OCI-M1 (cell line): ENCODE data around the gene CA10.

Experiments
- DNase-seq: peaks from one replicate; lab custom pipeline; 2025; lab: John Stamatoyannopoulos, UW

Gene CA10

DNA sequence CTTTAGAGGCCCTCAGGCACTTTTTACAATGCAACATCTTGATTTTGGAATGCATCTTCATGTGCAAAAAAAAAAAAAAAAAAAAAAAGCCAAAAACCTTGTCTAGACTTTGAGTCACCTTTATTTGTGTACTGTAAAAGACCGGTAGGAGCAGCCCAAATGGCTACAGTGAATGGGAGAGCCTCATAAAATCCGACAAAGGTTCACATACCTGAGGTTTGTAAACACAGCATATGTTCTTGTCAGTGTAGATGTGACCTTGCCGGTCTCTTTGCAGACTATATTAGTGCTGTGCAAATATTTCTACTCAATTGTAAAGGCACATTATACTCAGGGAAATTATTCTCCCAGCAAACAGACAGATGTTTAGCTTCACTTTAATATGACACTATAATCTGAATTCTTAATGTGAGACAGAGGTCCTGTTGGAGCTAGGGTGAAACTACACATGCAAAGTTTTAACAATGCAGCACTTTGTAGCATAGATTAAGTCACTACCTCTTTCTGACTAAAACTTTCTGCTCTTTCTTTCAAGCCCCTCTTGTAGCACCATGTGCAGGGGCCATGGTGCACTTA lies 211.3 kb downstream of the CA10 start:
- no peak for DNase-seq

DNA sequence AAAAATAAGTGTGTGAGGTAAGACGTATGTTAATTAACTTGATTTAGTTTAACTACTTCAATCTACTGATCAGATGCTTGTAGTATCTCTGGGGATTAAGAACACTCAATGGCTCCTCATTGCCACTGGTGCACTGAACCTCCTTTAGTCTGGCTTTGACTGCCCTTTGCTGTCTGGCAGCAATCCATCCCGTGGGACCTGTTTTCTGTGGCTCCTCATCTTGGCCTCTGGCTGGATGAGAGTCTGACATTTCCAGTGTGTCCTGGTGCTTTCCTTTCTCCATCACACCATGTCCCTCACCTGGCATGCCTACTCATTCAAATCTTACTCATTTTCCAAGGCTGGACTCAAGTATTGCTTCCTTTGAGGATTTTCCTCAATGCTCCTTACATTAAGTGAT lies 212.2 kb downstream of the CA10 start:
- no peak for DNase-seq

DNA sequence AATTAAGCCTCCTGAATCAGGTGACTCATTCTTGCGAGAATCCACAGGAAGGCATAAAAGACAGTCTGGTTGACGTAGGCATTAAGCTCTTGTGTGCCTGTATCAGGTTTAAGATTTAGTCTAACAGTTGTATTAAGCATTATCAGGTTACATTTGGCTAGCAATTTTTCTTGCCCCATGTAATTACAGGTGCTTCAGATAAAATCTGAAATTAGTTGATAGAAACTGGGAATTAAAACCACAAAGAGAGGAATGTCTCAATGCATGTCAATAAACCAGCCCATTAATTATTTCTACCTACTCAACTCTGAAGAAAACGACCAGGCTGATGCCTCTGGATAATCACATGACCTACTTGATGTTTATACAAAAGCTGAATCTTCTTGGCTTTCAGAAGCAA lies 217.2 kb downstream of the CA10 start:
- DNase-seq, result no peak

DNA sequence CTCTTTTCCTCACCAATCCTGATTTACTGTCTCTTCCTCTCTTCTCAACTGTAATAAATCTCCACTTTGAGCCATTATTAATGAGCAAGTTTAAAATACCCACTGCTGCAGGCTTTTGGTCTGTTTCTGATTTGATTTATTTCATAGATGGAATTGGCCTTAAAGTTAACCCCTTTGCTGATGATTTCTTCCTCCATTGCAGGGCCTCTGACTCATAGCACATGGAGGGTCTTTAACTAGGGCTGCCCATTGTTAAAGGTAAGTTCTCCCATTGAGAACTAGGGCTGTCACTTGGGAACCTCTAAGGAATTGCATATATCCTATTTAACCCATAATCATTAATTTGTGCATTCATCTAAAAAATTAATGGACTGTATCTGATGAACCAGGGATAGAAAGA lies 221.2 kb downstream of the CA10 start:
- no peak for DNase-seq

DNA sequence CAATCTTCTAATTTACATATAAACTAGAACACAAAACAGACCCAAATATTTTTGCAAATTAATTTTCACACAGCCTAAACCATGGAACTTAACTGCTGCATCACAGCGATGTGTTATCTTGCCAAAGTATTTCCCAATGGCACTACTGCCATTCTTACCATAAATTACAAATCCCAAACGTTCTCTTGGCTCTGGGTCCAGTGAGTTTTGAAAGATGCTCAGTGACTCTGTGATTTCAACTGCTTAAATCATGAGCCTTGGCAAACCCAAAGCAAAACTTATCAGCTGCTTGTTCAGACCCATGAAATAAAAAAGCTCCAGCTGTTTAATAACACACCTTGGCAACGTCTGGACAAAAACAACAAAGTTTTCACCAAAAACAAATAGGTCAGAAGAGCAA lies 223.0 kb downstream of the CA10 start:
- no peak for DNase-seq

DNA sequence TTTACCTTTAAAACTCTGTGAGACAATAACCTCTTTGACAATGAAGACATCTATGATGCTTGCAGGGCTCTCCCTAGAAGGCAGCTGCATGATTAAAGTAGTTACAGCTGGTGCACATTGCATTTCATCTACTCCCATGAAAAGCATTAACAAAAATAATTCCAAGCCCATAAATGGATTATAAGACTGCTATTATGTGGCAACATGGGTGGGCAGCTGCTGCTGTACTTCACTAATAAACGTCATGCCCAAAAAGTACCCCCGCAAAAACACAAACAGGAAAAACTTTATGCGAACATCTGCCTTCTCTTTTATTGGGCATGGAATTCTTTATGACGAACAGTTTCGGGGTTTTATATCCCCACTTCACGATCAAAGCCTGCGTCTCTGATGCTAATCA lies 224.9 kb downstream of the CA10 start:
- DNase-seq, result no peak

DNA sequence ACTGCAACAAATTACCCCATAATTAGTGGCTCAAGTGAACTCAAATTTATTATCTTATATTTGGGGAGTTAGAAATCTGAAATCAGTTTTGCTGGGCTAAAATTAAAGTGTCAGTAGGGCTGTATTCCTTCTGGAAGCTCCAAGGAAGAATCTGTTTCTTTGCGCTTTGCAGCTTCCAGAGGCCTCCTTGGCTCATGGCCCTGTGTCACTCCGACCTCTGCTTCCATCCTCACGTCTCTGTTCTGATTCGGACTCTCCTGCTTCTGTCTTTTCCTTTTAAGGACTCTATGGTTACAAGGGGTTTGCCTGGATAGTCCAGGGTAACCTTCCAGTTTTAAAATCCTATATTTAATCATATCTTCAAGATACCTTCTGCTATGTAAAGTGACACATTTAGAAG lies 232.1 kb downstream of the CA10 start:
- no peak for DNase-seq

DNA sequence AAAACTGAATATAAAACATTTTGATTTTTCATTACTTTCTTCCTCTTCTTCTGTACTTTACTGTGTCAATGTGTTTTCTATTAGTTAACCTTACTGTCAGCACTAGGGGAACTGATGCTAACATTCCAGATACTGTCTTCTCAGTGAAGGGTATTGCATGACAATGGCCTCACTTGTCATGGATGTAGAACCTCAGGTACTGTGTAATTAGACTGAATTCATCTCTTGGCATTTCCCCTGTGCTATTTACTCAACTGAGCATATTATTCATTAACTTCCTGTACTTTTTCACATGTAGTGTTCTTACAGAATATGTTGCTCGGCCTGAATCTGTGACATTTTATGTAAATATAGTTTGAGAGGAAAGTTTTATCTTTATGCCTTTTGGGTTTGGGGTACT lies 237.0 kb downstream of the CA10 start:
- no peak for DNase-seq

DNA sequence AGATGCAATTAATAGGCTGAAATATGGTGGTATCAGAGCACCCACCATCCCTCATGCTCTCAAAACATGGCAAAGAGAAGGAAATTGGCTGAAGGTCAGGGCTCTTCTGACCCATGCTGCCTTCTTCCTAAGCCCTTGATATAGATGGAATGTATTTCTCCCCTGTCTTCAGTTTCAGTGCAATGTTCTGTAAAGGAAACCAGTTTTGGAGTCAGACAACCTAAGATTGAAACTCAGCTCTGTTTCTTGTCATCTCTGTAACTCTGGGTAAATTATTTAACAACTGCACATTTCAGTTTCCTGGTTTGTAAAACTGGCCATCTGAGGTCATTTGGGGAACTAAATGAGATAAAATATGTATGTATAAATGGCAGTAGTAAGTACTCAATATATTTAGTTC lies 243.9 kb downstream of the CA10 start:
- DNase-seq, result no peak

DNA sequence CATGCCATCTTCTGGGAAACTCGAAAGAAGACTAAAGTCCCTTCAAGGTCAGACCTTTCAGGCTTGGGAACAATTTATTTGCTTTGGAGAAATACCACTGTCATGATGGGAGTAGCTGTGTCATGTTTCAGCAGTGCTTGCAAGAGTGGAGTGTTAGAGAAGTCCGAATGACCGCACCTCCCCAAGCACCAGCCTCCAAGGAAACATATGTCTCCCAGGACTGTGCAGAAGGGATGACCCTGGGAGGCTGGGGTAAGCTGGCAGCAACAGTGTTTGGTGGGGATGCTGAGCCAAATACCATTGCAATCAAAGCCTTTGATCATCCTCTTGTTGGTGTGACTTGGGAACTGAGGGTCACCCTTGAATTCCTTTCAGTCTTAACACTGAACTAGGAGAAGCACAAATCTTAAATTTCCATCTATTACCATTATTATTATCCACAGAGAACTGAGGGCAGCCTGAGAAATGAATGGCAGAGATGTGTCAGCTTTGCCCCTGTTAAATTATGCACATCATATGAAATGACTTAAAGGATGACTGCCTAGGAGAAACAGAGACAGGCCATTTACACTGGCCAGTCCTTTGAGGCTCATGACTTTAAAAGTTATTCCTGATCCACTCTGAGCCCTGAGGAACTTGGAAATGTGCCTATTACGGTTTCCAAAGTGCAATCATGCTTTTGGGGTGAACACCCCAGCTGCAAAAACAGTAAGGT lies 244.9 kb downstream of the CA10 start:
- DNase-seq, result no peak

DNA sequence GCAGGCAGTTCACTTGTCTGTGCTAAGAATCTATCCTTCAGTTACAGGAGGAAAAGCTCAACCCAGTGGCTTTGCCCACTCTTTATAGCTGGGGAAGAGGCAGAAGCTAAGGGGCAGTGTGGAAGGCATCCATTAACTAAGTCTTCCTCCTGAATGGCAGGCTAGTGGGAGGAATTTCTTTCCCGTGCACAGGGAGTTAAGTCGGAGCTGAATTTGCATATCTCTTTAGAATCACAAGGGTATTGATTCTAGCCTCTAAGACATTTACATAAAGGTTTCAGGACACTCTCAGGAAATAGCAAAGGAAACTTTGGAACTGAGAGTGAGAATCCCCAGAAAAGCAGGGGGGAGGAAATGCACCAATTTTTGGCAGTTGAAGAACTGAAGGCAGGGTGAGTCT lies 245.6 kb downstream of the CA10 start:
- no peak for DNase-seq

DNA sequence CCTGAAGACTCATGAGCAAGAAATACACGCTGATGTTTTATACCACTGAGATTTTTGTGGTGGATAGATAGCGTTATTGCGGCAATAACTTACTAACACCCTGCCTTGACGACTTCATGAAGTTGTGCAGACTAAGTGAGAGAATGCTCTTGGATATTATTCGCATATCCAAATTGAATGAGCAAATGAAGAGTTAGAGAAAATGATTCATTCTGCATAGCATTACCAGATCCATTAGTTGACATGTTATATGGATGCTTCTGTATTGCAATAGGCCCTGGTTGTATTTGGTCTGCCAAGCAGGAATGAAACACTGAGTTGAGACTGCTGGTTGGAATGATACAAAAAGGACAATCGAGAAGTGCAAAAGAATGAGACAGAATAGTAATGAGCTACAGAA lies 247.3 kb downstream of the CA10 start:
- DNase-seq, result no peak

DNA sequence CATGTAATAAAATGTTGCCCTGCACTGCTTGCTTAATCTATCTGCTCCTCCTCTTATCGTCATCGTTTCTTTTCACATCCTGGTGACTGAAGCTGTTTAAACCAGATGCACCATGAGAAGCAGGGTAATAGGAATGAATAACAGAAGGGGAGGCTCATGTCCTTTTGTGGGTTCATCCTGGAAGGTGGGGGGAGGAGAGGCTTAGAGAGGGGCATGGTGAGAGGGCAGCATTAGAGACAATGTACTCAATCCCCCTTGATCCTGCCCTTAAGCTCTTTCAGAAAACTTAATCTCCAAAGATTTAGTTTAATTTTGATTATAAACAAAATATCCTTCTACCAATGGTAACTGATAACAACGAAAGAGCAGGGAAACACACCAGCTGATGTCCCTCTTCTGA lies 248.5 kb downstream of the CA10 start:
- DNase-seq, result no peak

DNA sequence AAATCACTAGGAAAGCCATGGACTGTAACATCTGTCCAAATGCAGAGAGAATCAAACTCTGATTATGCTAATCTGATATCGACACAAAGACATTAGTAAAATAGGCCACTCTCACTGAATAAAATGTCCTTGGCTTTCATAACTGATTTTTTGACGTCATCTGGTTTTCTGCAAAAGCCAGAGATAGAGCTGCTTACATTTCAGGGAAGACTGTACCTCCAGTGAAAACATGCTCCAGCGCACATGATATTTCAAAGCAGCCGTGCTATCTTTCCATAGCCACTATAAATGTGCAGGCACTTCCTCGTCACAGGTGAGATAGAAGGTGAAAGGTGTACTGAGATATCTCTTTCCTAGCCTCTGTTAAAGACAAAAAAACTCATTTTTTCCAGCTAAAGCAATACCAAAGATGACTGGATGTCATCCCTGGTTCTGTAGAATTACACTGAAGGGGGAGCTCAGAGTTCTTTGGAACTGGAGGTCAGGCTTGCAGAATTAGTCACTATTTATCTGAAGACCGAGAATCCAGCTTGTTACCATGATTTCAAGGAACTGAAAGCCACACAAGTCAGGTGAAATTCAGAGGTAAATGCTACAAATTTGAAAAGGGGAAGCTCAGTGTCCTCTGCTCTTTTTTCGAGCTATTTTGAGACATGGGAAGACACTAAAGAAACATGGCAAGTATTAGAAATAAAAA lies 249.5 kb downstream of the CA10 start:
- DNase-seq, result no peak

DNA sequence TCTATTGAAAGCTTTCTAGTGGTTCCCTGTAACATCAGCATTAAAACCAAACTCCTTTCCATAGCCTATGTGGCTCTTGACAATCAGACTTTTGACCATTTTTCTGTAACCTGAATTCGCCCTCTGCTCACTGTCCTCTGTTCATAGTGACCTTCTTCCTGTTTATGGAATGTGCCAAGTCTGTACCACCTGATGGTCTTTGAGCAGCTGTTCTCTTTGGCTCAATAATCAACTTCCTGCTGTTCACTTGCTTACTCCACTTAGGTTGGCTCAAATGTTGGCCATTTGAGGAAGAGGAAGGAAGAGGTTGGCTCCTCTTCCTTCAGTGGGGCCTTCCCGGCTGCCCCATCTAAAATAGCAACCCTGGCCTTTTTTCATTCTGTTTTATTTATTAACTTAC lies 251.5 kb downstream of the CA10 start:
- no peak for DNase-seq

DNA sequence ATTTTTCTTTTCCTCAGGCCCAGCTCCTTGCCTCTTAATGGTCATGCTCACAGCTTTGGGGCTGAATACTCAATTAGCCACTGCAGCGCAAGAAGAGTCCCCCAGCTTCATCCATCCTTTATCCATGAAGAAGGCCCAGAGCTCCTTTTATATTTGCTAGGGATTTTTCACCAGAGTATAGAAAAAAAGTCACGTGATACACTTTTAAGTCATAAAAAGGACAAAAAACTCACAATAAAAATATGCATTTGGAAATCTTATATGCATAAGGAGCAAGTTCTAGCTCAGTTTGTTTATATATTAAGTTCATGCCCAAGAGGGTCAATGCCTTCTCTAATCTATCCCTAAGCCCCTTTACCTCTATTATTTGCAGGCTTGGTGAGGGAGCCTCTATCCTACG lies 254.1 kb downstream of the CA10 start:
- DNase-seq, result no peak

DNA sequence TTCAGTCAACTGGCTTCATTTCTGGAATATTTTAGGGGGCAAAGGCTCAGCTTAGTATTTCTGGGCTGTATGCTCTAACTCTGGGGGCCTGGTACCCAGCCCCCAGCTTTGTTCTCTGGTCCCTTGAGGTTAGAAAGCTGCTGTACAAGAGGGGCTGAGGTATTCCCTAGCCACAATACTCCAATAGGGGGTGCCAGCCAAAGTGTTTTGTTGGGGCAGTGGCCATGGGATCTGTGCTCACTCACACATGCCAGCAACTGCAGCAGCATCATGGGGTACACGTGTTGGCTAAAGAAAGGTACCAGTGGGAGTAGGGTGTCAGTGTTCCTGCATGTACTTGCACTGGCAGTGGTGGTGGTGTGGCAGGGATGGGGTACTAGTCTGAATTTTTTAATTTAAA lies 257.3 kb downstream of the CA10 start:
- DNase-seq, result no peak

DNA sequence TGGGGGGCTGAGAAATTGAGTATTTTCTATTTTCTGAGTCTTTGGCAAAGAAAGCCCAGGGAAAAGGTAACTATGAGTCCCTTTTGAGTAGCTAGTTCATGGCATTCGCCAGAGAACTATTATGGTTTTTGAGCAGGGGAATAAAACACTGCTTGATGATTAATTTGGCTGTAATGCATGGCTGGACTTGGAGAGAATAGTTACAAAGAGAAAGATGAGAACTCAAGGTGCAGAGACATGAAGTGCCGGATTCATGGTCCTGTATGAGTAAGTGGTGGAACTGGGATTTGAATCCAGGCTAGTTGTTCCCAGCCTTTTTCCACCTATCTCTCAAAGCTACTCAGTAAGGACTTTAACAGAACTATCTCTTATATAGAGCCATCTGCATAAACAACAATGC lies 266.6 kb downstream of the CA10 start:
- DNase-seq, result no peak

DNA sequence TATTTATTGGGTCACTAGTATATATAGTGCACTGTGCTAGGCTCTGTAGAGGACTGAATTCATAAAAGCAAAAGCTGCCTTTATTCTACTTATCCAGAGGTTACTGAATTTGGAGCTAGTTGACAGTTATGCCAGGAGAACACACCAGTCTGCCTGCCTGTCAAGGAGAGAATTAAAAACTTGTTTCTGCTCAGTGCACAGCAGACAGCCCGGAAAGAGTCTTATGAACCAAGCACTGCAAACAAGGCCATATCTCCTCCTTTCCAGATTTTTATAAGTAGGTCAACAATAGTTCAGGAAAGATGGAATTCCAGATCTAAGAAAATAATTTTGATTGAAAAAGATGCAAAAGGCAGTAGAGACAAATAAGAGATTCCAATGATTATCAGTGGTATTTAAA lies 267.8 kb downstream of the CA10 start:
- no peak for DNase-seq

DNA sequence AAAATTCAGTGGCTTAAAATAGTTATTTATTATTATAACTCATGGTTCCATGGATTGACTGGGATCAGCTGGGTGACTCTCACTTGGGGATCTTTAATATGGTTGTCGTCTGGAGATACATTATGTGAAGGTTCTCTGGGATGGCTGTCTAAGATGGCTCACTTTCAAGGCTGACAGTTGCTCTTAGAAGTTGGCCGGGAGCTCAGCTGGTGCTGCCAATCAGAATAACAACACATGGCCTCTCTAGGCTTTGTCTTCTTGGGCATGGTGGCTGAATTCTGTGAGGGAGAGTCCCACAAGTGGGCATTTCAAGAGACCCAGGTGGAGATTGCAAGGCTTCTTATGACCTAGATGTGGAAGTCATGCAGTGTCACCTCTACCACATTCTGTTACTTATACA lies 269.7 kb downstream of the CA10 start:
- no peak for DNase-seq

DNA sequence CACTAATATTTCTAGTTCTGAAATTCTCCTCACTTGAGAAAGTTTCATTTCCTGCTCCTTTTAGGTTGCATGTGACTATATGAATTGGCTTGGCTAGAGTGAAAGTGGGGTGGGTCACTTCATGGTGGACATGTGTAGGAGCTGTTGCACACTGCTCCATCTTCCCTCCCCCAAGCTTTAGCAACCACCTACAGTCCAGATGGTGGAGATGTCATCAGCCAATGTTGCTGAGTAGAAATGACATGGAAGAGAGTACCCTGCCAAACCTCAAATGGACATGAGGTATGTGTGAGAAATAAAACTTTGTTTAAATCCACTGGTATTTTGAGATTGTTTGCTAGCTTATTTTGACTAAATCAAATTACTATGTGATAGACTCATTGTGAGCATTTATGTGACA lies 281.5 kb downstream of the CA10 start:
- DNase-seq, result no peak

DNA sequence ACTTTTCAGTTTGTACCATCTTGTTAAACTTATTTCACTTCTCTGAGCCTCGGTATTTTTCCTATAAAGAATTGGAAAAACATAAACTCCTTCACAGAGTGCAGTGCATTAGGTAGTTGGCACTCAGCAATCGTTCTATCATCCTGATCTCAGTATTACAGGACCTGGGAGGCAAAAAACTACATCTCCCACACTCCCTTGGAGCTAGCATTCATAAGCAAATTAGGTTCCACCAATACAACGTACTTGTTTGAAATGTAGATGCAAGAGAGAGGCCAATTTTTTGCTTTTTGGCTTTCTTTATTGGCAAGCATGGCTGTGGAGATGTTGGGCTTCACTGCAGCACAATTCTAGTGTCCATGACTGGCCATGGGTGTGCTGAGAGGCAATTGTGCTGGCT lies 285.2 kb downstream of the CA10 start:
- DNase-seq, result no peak

DNA sequence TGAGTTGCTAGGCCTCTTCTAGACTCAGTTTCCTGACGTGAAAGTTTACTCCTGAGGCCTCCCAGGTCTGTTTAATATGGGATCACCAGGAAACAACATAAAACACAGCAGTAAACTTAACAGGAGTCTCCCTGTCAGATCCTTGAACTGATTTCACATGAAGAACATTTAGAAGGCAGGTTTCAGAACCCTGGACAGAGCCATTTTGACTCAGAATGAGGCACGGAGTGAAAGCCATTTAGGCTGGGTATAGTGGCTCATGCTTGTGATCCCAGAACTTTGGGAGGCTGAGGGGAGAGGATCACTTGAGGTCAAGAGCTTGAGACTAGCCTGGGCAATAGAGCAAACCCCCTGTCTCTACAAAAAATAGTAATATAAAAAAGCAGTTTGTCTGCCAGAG lies 289.1 kb downstream of the CA10 start:
- peak; percentile 58 for DNase-seq
